Measurements from ENCODE around the gene PRKACA.
A peak's percentile ranks its signal among the peaks of the same experiment; 100 is the strongest.

Gene PRKACA

GRCh38 chr19:14078411-14078810 is 39.2 kb downstream of the PRKACA start:
- no peak for TF ChIP-seq MYC (IDR thresholded peaks at IDR 0.05; ENCODE audit: low read depth, low read length)
- TF ChIP-seq CTCF (IDR thresholded peaks at IDR 0.05; ENCODE audit: low read depth, low read length): no peak
- no peak for TF ChIP-seq MAX (IDR thresholded peaks at IDR 0.05; ENCODE audit: low read depth, low read length)
- no peak for TF ChIP-seq POLR2A (IDR thresholded peaks at IDR 0.05; ENCODE audit: extremely low read depth, insufficient read length)
- no peak overlapping the region for H3K4me3 ChIP-seq (ENCODE audit: low read depth, low read length)
- no peak for DNase-seq (ENCODE audit: low read depth)

- TF ChIP-seq CTCF (IDR thresholded peaks at IDR 0.05; ENCODE audit: low read depth, low read length): no peak
- no peak for TF ChIP-seq MAX (IDR thresholded peaks at IDR 0.05; ENCODE audit: low read depth, low read length)
- TF ChIP-seq POLR2A (IDR thresholded peaks at IDR 0.05; ENCODE audit: extremely low read depth, insufficient read length): no peak
- no peak for TF ChIP-seq MYC (IDR thresholded peaks at IDR 0.05; ENCODE audit: low read depth, low read length)
- peak overlapping the region; percentile 47 for H3K4me3 ChIP-seq (ENCODE audit: low read depth, low read length)
- no peak for DNase-seq (ENCODE audit: low read depth)
Measured at GRCh38 chr19:14073925-14074838, 43.4 kb downstream of the PRKACA start.

GRCh38 chr19:14073261-14073924 is 44.2 kb downstream of the PRKACA start:
- no peak for TF ChIP-seq POLR2A (IDR thresholded peaks at IDR 0.05; ENCODE audit: extremely low read depth, insufficient read length)
- TF ChIP-seq MYC (IDR thresholded peaks at IDR 0.05; ENCODE audit: low read depth, low read length): no peak
- TF ChIP-seq MAX (IDR thresholded peaks at IDR 0.05; ENCODE audit: low read depth, low read length): no peak
- TF ChIP-seq CTCF (IDR thresholded peaks at IDR 0.05; ENCODE audit: low read depth, low read length): peak; percentile 15
- peak overlapping the region; percentile 47 for H3K4me3 ChIP-seq (ENCODE audit: low read depth, low read length)
- peak; percentile 81 for DNase-seq (ENCODE audit: low read depth)

- peak within 1 kb of the TSS; percentile 47 for H3K4me3 ChIP-seq (ENCODE audit: low read depth, low read length)
- TF ChIP-seq MAX (IDR thresholded peaks at IDR 0.05; ENCODE audit: low read depth, low read length): 0 out of 2 replicates have a peak, but pooled peaks have one; percentile 5
- no peak for TF ChIP-seq POLR2A (IDR thresholded peaks at IDR 0.05; ENCODE audit: extremely low read depth, insufficient read length)
- DNase-seq (ENCODE audit: low read depth): peak; percentile 54
Measured at GRCh38 chr19:14072535-14073260, 44.9 kb downstream of the PRKACA start, which contains the start of gene MISP3. TSS of gene MISP3 (plus strand) at chr19:14072786. CDS start at chr19:14073310, 524 bp downstream.

- TF ChIP-seq MAX (IDR thresholded peaks at IDR 0.05; ENCODE audit: low read depth, low read length) (no peak), MYC (IDR thresholded peaks at IDR 0.05; ENCODE audit: low read depth, low read length) (no peak), CTCF (IDR thresholded peaks at IDR 0.05; ENCODE audit: low read depth, low read length) (no peak), POLR2A (IDR thresholded peaks at IDR 0.05; ENCODE audit: extremely low read depth, insufficient read length) (no peak)
- H3K4me3 ChIP-seq (ENCODE audit: low read depth, low read length): no peak overlapping the region
- DNase-seq (ENCODE audit: low read depth): no peak
Measured at GRCh38 chr19:14070268-14071050, 47.1 kb downstream of the PRKACA start.

Data from NB4 (cell line).